Pancreas (tissue), 10 donors: ENCODE data around the gene DYDC2. TPM values are rescaled to one million over a fixed set of nuclear protein-coding genes. Genes with fewer than 3 reads are reported as not detected.

Source experiments
- ATAC-seq, 4 donors: fragments of 200-7000 bp; cut with Tn5 transposase; one replicate each; pipeline versions ENCODE4 v1.8.0 to v1.9.1; 2020; ENCODE audit warnings: mild to moderate bottlenecking in 4 of 4, moderate library complexity in 4 of 4
- DNase-seq, 6 donors: peaks; one replicate each; pipeline ENCODE4 v3.0.0-alpha.2; 2020
- FAIRE-seq: peaks from 2 replicates; lab custom pipeline; 2012; peaks lifted over from hg19 to GRCh38; lab: Jason Lieb, UNC
- H3K27ac ChIP-seq, 4 donors: fragments of 200-600 bp; sonication (generic); 1 replicate in 3 of 4; 2 replicates in 1 of 4; pipeline versions ENCODE4 v1.5.0 to v1.8.0; 2020
- H3K27me3 ChIP-seq, 4 donors: fragments of 200-600 bp; one replicate each; pipeline ENCODE4 v1.8.0; 2021
- H3K36me3 ChIP-seq, 3 donors: fragments of 200-600 bp; sonication (generic) in 1 of 3; one replicate each; pipeline versions ENCODE4 v1.5.0 to v1.8.0; 2020 to 2021
- H3K4me1 ChIP-seq, 3 donors: fragments of 200-600 bp; one replicate each; pipeline ENCODE4 v1.8.0; 2021
- H3K4me3 ChIP-seq, 4 donors: fragments of 200-600 bp; sonication (generic) in 2 of 4; one replicate each; pipeline versions ENCODE4 v1.5.0 to v1.8.0; 2020 to 2021
- H3K9me3 ChIP-seq, 4 donors: fragments of 200-600 bp; one replicate each; pipeline ENCODE4 v1.8.0; 2021
- CTCF ChIP-seq, 4 donors: fragments of 200-600 bp; sonication (generic) in 3 of 4; IDR thresholded peaks; one replicate each; pipeline versions ENCODE4 v1.5.0 to v1.8.0; 2021; ENCODE audit warnings: antibody characterized with exemption in 4 of 4
- WGBS, 2 donors: extraction: QIAGEN DNeasy Blood & Tissue Kit; methylation state at CpG; one replicate each; pipeline ENCODE4 v1.1.7; 2013; 5-methylcytosine and 5-hydroxymethylcytosine counted together
- intact Hi-C, 3 donors: fragments of 100-400 bp; cut with DNase I; formaldehyde crosslinking; loops; one replicate each; pipeline versions ENCODE4 v1.11.1 to v1.14.2; 2022
- polyA plus RNA-seq, 2 donors: library from polyadenylated mRNA; stranded (reverse); fragments of 200-250 nt; gene quantifications; one replicate each; pipeline ENCODE4 v1.2.3, GENCODE V29; 2013
- total RNA-seq, 6 donors: library from RNA; stranded (reverse); fragmentation: NEBNext Ultra II Directional in 4 of 6; extraction: Animal tissue kit (Norgen Biotek cat#: 25700) in 4 of 6; gene quantifications; one replicate each; pipeline versions ENCODE4 v1.2.1 to v1.2.4, GENCODE V29; 2021 to 2023
- donor health status: healthy with polysubstance abuse.
- donor health status: DM: no; HTN: no; CAD: no; lungs with moderate emphysema.
- donor health status: DM: no; HTN: no; CAD: no.
- donor health status: control.
- donor health status: control.
- donor health status: Bipolar disorder and iron deficiency.
- donor health status: DM: yes; HTN: yes; CAD: no.
- donor health status: DM: no; HTN: no; CAD: no.
- donor health status: DM: no; HTN: no; CAD: no.
- donor health status: DM: yes; HTN: yes; CAD: no.

Gene DYDC2
- total and polyA plus RNA-seq, 8 donors: 0.05 to 0.44 (median 0.24) TPM; not detected in 4

- Histone ChIP-seq H3K4me3 (no peak overlapping the region), H3K4me1 (peaks cover 0 to 50% (median 24%) of the 10 kb centered on the region in 3 donors), H3K27ac (peak overlapping the region in 2 of 4 donors; percentile 54 to 60), H3K36me3 (no peaks in the 10 kb centered on the region), H3K9me3 (no peaks in the 10 kb centered on the region), H3K27me3 (no peaks in the 10 kb centered on the region)
- no peak for FAIRE-seq
- ATAC-seq: peak in 3 of 4 donors; percentile 19 to 44 (median 20)
- WGBS, 2 donors: 49 to 59% methylated on average over 2 of the region's 2 CpGs
- intact Hi-C loops: no loop called here
- no peak for DNase-seq
- TF ChIP-seq CTCF (IDR thresholded peaks at IDR 0.05): no peak
Observed at GRCh38 chr10:80319725-80320290, 36.8 kb upstream of the DYDC2 start.

- FAIRE-seq (no peak), DNase-seq (no peak), ATAC-seq (peak in 1 of 4 donors; percentile 3)
- no peak for TF ChIP-seq CTCF (IDR thresholded peaks at IDR 0.05)
- Histone ChIP-seq H3K27ac (peak overlapping the region in 1 of 4 donors; percentile 60), H3K27me3 (no peaks in the 10 kb centered on the region), H3K36me3 (no peaks in the 10 kb centered on the region), H3K9me3 (no peaks in the 10 kb centered on the region), H3K4me3 (no peak overlapping the region), H3K4me1 (peaks cover 0 to 54% (median 24%) of the 10 kb centered on the region in 3 donors)
- intact Hi-C loops: no loop called here
Observed at GRCh38 chr10:80320377-80320776, 36.2 kb upstream of the DYDC2 start.

GRCh38 chr10:80321183-80321582 lies 35.4 kb upstream of the DYDC2 start:
- 24 to 30% methylated on average over 5 of the region's 5 CpGs for WGBS, 2 donors

GRCh38 chr10:80322158-80322557 lies 34.4 kb upstream of the DYDC2 start:
- intact Hi-C loops: no loop called here
- Histone ChIP-seq H3K27me3 (no peaks in the 10 kb centered on the region), H3K4me3 (no peak overlapping the region), H3K36me3 (no peaks in the 10 kb centered on the region), H3K4me1 (peaks cover 0 to 58% (median 24%) of the 10 kb centered on the region in 3 donors), H3K9me3 (no peaks in the 10 kb centered on the region), H3K27ac (peak overlapping the region in 2 of 4 donors; percentile 51 to 65)
- ATAC-seq: no peak
- FAIRE-seq: no peak
- no peak for DNase-seq
- TF ChIP-seq CTCF (IDR thresholded peaks at IDR 0.05): no peak
- WGBS, 2 donors: 76 to 82% methylated on average over 2 of the region's 2 CpGs

More at GRCh38 chr10:80321183-80321582, 35.4 kb upstream of the DYDC2 start:
- H3K4me1 ChIP-seq: peaks cover 0 to 58% (median 24%) of the 10 kb centered on the region in 3 donors
- TF ChIP-seq CTCF (IDR thresholded peaks at IDR 0.05): no peak
- no peak for DNase-seq
- no peak overlapping the region for H3K4me3 ChIP-seq
- FAIRE-seq: no peak
- intact Hi-C loops: no loop called here
- H3K27ac ChIP-seq: peak overlapping the region in 1 of 4 donors; percentile 51
- H3K27me3 ChIP-seq: no peaks in the 10 kb centered on the region
- ATAC-seq: peak; percentile 19 to 60 (median 50)
- no peaks in the 10 kb centered on the region for H3K36me3 ChIP-seq
- H3K9me3 ChIP-seq: no peaks in the 10 kb centered on the region

GRCh38 chr10:80322711-80323110 lies 33.9 kb upstream of the DYDC2 start:
- ATAC-seq (peak; percentile 57 to 70 (median 66)), FAIRE-seq (no peak), DNase-seq (peak in 1 of 6 donors; percentile 32)
- no peak for TF ChIP-seq CTCF (IDR thresholded peaks at IDR 0.05)
- 28 to 36% methylated on average over 1 of the region's 1 CpG for WGBS, 2 donors
- intact Hi-C loops: no loop called here
- Histone ChIP-seq H3K9me3 (no peaks in the 10 kb centered on the region), H3K36me3 (no peaks in the 10 kb centered on the region), H3K4me1 (peaks cover 0 to 58% (median 24%) of the 10 kb centered on the region in 3 donors), H3K27ac (peak overlapping the region in 2 of 4 donors; percentile 51 to 65), H3K4me3 (no peak overlapping the region), H3K27me3 (no peaks in the 10 kb centered on the region)
